ENCODE data around the gene FGA. TPM values are rescaled to one million over a fixed set of nuclear protein-coding genes. Genes with fewer than 3 reads are reported as not detected.

Gene FGA
- total and polyA plus RNA-seq, 9 donors, result 0.25 to 8.4 (median 2.4) TPM; not detected in 4

- TF ChIP-seq EP300 (IDR thresholded peaks at IDR 0.05), result no peak
- H3K4me3 ChIP-seq, result no peak within 1 kb of the TSS
- no peaks in the 10 kb centered on the region for H3K4me1 ChIP-seq (ENCODE audit: insufficient read depth)
- no peaks in the 10 kb centered on the region for H3K27me3 ChIP-seq
- 49 to 57% (median 53%) methylated on average over 7 of the region's 7 CpGs for WGBS, 3 donors
- intact Hi-C loops (cut with DNase I), result no loop called here
- no peaks in the 10 kb centered on the region for H3K9me3 ChIP-seq
- no peaks in the 10 kb centered on the region for H3K36me3 ChIP-seq
- no peak within 1 kb of the TSS for H3K27ac ChIP-seq
- DNase-seq, result no peak
Observed at GRCh38 chr4:154612472-154613414, 22.2 kb upstream of the FGA start, which contains the start of gene FGG. Gene FGG, minus strand, starts transcription at chr4:154612656. Its CDS starts 47 bp downstream, at chr4:154612609.

- intact Hi-C loops (cut with DNase I), result no loop called here
- H3K36me3 ChIP-seq, result no peaks in the 10 kb centered on the region
- H3K4me1 ChIP-seq (ENCODE audit: insufficient read depth), result no peaks in the 10 kb centered on the region
- no peak for DNase-seq
- H3K9me3 ChIP-seq, result no peaks in the 10 kb centered on the region
- 74 to 81% (median 78%) methylated on average over 1 of the region's 1 CpG for WGBS, 3 donors
- no peak overlapping the region for H3K27ac ChIP-seq
- TF ChIP-seq POLR2A (IDR thresholded peaks at IDR 0.05), result no peak
- no peak for TF ChIP-seq CTCF (IDR thresholded peaks at IDR 0.05)
- TF ChIP-seq EP300 (IDR thresholded peaks at IDR 0.05), result no peak
- H3K27me3 ChIP-seq, result no peaks in the 10 kb centered on the region
- H3K4me3 ChIP-seq, result no peak overlapping the region
Observed at GRCh38 chr4:154611833-154612232, 21.3 kb upstream of the FGA start.

GRCh38 chr4:154610582-154610981 lies 20.0 kb upstream of the FGA start:
- Histone ChIP-seq H3K36me3 (no peaks in the 10 kb centered on the region), H3K9me3 (no peaks in the 10 kb centered on the region), H3K4me1 (ENCODE audit: insufficient read depth) (no peaks in the 10 kb centered on the region), H3K27me3 (no peaks in the 10 kb centered on the region), H3K4me3 (no peak overlapping the region), H3K27ac (no peak overlapping the region)
- TF ChIP-seq EP300 (IDR thresholded peaks at IDR 0.05) (no peak), POLR2A (IDR thresholded peaks at IDR 0.05) (no peak), CTCF (IDR thresholded peaks at IDR 0.05) (no peak)
- intact Hi-C loops (cut with DNase I), result no loop called here
- DNase-seq, result no peak
- WGBS, 3 donors, result 58 to 70% (median 64%) methylated on average over 4 of the region's 4 CpGs

- Histone ChIP-seq H3K36me3 (no peaks in the 10 kb centered on the region), H3K27me3 (no peaks in the 10 kb centered on the region), H3K27ac (no peak overlapping the region), H3K9me3 (no peaks in the 10 kb centered on the region), H3K4me3 (no peak overlapping the region), H3K4me1 (ENCODE audit: insufficient read depth) (no peaks in the 10 kb centered on the region)
- DNase-seq, result no peak
- 81 to 85% (median 81%) methylated on average over 4 of the region's 4 CpGs for WGBS, 3 donors
- TF ChIP-seq POLR2A (IDR thresholded peaks at IDR 0.05) (no peak), EP300 (IDR thresholded peaks at IDR 0.05) (no peak), CTCF (IDR thresholded peaks at IDR 0.05) (no peak)
- intact Hi-C loops (cut with DNase I), result no loop called here
Observed at GRCh38 chr4:154609532-154609931, 19.0 kb upstream of the FGA start.

Measured in ovary (tissue), 9 donors.